Activated CD4-positive, alpha-beta T cell treated with anti-CD3 and anti-CD28 coated beads for 1 hour (primary cell): ENCODE measurements around the gene MYRIP.

Source experiments
- DNase-seq: peaks from one replicate; pipeline ENCODE4 v3.0.0-alpha.2; 2020

MYRIP gene

DNA sequence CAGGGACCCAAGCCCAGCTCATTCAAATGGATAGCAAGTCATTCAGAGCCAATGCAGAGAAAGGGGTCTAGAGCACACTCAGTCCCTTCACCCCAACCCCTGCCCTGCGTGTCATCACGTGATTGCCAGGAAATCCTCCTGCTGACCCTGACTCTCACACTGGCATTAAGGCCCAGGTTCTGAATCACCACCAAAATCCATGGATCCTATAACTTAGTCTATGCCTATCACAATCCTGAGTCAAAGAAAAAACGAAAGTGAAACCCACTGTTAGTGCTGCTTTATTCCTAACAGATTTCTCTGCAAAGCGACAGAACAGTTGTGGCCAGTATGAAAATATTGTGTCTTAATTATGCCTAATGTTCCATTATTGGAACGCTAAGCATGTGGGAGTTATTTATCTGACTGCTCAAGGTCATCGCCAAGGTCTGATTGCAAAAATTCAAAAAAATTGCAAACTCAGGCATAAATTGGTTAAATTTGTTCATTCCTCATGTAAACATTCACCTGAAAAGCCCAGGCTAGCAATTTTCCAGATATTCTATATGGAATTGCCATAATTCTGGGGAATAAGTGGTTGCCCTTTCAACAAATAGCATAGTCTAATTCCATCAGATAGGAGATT, 391.4 kb downstream of the MYRIP start:
- no peak for DNase-seq

DNA sequence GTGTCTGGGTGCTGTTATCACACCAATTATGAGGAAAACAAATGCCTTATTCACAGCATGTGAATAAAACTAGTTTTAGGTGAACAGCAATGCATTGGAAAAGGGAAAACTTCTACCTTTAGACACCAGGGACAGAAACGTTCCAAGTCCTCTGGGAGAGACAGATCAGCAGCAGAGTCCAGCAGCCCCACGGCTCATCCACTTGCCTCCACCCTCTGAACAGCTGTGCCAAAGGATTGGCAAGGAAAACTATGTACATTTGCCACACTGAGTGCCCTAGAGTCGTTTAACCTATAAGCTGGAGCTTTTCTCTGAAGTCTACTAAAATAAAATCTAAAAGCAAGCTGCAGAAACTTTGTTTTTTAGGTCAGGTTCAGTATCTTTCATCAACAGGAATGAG, 392.4 kb downstream of the MYRIP start:
- no peak for DNase-seq

DNA sequence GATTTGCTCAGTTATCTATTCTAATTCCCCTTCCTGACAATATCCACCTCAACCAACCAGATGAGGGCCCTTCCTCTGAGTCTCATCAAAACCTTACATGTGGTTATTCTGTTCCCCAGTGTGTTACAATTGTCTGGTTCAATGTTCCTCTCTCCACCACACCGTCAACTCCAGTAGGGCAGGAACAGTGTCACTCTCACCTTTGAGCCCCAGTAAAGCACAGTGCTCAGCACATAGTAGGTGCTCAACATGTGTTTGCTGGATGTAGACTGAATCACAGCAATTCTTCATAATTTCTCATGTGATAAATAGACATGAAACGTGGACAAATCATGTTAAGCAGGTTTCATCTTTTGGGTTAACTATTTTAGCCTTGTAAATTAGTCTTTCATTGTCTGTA, 397.1 kb downstream of the MYRIP start:
- no peak for DNase-seq

DNA sequence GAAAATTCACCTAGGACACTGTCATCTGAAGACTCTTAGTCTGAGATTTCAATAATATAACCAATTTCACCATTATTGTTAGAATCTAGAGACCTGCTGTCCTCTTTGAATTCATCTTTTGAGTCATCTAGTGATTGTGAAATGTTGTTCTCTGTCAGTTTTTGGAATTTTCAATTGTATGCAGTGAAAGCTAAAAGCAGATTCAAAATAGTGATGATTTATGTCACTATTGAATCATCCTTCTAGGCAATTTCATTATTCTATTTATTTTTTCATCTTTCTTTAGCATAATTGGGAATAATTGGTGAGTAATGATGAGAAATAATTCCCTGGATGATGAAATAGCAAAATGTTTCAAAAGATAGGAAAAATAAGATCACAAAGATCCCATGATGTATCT, 398.4 kb downstream of the MYRIP start:
- DNase-seq = no peak

DNA sequence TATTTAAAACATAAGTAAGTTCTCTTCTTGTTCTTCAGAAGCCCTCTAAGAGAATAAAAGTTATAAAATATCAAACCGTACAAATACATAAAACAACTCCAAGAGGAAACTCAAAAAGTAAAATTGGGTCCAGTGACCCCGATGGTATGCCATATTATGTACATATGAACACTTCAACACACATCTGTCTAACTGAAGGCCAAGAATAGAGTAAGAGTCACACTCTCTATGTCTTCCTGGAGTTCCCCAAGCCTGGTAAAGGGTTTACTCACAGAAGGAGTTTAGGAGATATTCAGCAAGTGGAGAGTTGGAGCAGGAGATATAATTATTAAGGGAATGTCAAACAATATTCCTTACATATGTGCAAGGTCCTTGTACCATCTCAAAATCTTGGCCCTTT, 398.8 kb downstream of the MYRIP start:
- DNase-seq = no peak

DNA sequence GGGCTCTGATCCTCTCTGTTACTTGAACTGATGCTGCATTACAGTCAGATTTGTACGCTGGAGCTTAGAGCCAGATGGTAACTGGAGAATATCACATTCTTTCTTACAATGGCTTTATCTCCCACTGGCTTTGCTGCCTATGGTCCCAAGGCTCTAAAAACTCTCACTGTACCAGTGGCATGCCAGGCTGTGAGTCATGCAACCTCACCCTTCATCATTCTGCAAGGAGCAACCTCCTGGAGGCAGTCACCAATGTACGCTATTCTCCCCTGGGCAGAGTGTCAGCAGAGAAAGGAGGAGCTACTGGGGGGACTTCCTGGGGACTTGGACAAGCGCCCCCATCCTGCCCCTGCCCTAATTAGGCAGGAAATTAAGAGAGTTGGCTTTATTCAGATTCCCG, 402.2 kb downstream of the MYRIP start:
- DNase-seq = no peak

DNA sequence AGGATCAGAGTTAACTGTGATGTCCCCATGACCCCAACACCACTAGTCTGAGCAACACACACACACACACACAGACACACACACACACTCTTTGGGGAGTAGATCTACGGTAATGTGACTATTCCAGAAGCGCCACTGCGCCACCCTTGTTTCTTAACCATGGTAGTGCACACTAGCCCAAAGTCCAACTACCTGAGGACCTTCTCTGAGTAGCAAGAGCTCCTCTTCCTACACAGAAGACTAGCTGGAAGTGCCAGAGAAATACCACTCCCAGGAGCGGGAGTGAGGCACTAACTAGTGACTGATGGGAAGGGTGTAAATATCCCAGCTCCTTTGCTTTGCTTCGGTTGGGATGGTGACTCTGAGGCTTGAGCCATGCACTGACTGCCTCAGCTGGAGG, 404.1 kb downstream of the MYRIP start:
- DNase-seq = no peak

DNA sequence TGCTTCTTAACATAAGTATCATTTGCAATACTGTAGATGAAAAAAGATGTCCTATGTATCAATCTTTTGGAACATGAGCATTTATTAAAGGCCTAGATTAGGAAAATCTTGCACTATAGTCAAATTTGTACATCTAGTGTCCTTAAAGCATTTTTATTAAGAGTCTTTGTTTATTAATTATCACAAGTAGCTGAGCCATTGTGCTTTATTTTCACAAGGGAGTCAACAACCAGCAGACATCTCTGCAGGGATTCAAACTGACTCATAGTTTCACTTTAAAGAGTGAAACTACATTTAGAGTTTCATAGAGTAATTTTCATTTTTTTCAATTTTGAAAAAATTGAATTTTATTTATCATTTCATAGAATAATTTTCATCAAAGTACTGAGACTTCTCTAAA, 405.6 kb downstream of the MYRIP start:
- no peak for DNase-seq

DNA sequence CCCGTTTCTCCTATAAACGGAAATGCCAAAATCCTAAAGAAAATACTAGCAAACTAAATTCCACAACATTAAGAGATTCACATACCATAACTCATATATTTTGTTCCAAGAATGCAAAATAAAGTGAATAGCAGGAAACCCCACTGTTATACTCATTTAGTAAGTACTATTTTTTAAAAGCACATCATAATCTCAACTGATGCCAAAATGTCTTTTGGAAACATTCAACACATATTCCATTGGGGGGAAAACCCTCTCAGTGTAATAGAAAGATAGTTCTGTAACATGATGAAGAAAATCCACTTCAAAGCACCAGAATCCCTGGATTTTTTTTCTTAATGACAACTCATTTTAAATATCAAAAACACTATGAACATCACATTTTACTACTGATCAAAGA, 407.1 kb downstream of the MYRIP start:
- no peak for DNase-seq

DNA sequence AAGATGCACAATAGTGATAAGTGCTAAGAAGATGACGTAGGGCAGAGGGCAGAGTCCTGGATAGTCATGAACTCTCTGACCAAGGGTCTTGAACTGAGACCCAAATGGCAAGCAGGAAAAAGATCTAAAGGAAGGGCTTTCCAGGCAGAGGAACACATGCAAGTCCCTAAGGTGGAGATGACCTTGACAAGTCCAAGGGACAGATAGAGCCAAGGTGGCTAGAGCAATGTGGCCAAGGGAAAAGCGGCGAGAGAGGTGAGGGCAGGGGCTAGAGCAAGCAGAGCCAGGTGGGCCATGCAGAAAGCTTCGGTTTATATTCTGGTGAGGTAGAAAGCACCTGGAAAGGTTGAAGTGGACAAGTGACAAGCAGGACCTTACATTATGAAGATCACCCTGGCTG, 414.4 kb downstream of the MYRIP start:
- no peak for DNase-seq

DNA sequence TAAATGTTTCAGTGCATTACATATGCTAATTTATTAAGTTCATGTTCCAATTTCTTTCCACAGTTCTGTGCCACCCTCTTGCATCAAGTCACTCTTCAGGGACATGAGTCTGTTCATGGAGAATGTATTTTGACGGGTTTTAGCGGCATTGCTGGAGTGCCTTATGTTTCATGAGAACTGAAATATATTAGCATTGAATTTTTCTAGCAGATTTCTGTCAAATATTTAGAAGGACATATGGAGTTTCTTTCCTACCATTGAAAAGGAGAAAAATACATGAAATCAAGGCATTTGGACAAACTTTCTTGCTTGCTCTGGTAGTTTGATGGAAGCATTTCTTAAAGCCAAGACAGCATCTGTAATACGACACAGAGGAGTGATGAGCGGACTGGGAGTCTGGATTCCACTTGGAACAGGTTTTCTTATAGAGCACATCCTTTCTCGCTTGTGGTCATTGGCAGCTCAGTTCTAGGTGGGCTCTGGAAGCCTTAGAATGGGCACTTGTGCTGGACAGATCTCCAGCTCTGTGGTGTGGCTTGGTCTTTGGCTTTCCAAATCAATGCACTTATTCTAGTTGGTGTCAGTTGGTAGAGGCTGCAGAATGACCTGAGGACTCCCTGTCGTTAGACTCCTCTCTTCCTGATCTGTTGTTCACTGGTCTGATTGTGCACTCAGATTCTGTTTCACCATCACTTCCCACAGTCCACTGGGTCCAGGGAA, 415.5 kb downstream of the MYRIP start:
- no peak for DNase-seq

DNA sequence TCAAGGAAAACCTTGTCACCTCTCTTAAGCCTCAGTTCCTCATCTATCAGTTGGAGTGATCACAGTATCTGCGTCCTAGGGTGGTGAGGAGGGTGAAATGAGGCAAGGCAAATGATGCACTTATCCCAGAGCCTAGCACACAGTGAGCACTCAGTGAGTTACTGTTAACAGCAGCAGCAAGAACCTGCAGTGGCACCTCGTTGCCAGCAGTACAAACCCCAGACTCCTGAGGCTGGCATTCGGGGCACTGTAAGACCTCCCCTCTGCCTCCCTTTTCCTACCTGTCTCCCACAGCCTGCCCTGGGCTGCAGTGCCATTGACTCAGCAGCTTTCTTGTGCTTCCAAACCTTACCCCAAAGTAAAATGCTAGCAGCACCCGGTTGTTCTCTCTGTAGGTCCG, 417.2 kb downstream of the MYRIP start:
- no peak for DNase-seq

DNA sequence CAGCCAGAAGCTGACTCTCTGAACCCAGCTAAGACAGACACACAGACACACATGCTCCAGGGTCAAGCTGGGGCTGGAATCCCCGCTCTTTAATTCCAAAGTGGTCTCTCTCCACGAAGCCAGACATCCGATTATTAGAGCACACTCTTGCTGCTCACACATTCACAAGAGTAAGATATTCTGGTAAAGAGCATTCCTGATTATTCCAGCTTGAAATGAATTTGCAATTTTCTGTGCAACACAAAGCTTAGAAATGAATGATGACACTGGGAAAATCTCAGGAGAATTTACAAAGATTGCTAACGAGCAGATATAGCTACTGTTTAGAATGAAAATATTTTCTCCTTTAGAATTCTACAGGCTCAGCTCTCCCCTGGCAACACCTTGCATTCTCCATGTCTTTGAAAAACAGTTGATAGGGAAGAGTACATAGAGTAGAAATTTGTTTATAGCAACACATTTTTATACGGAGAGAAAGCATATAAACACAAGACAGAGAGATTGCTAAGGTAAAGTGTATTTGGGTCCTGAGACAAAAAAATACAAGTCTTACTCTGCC, 419.5 kb downstream of the MYRIP start:
- no peak for DNase-seq

DNA sequence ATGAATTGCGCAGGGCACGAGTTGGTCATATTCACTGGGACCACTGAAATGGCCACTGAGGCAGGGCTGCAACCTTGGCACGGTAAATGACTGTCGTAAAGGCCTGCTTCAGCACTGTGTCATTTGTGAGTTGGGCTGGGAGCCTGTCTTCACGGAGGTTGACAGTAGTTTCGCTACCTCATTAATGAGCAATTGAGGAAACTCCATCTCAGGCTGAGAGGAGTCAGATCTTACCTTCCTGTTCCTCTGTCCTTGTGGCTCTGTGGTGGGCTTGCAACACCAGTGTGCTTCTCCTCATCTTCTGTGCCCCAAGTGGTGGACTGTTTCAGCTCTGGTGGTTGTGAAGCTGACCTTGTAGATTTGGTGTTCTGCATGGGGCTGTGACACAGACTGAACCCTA, 420.0 kb downstream of the MYRIP start:
- DNase-seq = no peak

DNA sequence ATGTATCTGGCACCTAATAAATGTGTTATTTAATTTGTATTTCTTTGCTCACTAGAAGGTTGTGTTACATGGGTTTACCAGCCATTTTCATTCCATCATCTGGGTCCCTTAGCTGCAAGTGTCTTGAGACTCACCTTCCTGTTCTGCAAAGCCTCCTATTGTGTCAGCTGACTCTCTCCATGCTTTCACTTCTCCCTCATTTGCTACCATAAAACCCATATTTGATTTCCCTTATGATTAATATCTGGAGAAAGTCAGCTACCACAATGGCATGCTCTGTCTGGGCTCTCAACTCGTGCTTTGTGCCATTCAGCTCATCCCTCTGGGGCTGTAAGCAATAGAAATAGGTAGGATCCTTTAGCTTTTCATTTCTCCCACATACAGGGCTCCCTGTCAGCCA, 420.6 kb downstream of the MYRIP start:
- no peak for DNase-seq

DNA sequence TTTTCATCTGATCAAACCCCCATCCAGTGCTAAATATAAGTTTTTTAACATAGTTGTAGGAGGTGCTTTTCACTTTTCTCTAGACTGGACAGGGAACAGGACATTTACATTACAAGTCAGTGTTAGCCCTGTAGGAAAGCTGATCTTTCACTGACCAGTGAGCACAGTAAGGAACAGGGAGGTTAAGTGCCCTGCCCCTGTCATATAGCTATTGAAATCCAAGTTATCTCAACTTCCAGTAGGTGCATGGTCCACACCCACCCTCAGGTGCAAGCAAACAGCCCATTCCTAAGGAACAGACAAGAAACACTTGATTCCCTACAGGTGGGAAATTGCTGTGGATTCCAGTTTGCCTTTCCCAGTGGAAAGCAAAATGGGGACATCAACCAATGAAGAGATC, 421.0 kb downstream of the MYRIP start:
- DNase-seq = no peak

DNA sequence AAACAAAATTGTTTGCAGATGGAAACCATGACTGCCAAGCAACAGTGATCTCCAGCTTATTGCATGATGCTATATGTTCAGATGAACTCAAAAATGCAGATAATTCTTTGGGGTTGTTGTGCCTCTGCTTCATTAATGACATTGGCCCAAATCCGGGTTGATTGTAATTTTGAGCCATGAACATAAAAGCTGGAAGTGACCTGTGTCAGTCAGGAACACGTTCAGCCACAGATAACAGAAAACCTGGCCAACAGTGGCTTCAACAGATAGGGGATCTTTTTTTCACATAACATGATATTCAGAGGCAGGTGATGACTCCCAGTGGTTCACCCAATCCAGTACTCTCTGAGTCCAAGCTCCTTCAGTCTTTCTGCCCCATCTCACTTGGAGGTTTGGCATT, 423.2 kb downstream of the MYRIP start:
- DNase-seq = no peak

DNA sequence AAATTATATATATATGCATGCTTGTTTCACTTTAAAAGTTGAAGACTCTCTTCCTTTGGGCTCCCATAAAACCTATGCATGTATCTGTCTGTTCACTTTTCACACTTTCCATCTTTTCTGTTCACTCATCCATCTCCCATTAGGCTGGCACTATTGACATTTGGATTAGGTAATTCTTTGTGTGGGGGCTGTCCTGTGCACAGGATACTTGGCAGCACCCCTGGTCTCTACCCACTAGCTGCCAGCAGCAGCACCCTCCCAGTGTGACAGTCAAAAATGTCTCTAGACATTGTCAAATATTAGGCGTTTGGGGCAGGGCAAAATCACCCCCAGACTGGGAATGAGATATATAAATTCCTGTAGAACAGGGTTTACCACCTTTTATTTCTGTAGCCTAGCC, 427.8 kb downstream of the MYRIP start:
- no peak for DNase-seq

DNA sequence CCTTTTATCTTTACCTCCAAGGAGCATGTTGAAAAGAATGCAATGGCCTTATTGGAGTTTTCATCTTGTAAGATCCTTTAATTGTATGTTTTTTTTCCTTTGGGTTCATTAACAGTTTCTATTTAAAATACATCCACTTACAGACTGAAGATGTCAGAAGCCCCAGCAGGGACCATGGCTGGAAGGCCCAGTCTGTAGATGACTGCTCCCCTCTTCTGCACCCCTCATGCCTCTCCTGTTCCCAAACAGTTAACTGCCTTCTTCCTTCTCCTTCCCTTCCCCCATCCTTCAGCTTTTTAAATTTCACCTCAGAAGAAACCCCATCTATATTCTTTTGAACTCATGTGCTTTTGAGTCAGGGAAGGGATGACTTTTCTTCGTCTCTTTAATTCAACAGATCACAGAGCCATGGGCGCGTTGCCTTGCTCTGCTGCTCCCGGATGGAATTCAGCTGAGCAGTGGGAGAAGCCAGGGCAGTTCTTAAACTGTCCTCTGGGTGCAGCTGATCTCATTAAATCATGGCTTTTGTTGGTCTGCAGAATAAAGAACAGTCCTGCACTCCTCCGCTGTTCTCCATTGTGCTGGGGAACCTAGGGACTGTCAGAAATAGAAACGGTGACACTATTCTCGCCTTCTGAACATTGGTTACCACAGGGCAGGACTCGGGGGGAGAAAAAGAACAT, 428.6 kb downstream of the MYRIP start:
- no peak for DNase-seq

DNA sequence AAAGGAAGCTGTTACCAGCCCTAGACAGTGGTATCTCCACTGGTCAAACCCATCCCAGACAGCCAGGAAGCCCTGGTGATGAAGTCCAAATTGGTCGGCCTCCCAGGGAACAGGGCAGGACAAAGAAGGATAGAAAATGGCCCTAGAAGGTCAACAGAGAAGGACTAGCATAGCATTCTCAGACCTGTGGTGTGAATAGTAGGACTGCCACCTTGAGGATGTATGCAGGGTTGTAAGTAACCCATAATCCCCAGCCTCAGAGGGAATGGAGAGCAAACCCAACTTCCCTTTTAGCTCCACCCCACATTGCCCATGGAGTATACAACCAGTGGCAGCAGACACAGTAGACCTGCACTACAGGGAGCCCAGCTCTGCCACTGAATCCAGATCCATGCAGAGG, 431.5 kb downstream of the MYRIP start:
- no peak for DNase-seq

DNA sequence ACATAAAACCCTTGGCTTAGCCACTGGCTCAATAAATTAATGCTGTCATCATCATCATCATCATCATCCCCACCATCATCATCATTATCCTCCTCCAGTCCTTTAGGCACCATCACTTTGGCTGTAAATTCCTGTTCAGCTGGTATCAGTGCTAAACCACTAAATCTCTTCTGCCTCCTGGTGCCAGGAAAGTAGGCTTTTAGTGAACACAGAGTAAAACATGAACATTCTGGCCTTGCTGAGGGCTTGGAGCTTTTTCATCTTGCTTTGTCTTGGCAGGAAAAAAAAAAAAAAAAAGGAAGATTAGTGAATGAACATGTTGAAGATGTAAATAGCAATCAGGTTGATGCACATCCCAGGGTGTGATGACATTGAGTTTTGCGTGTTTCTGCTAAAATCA, 432.8 kb downstream of the MYRIP start:
- no peak for DNase-seq

DNA sequence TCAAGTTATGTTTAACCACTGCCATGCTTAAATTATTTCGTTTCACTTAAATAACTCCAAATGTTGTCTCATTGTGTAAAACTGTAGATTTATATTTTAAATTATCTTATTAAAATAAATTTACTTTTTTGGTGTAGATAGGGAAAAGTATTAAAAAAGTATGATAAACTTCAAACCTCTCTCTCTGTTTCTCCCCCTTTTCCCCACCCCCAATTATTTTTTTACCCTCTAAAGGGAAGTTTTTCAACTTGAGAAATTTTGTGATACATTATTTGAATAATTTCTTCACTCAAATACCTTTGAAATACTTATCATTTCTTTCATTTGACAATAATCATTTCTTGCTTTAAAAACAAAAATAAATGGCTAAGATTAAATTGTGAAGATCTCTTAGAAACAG, 433.2 kb downstream of the MYRIP start:
- DNase-seq = no peak

DNA sequence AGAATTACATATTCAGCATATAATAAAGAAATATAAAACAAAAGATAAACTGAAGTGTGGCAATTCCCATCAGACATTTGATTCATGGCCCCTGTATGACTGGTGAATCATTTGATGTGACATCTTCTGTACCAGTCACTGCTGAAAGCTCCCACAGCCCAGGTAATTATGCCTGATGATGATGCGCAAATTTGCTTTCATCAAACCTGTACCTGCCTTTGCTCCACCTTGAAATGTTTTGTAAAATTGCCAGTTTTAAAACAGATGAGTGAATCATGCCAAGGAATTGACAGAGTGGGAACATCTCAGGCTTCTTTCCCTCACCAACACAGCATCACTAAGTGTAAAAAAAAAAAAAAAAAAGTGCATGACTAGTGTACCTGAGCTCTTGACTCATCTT, 433.6 kb downstream of the MYRIP start:
- DNase-seq = no peak

DNA sequence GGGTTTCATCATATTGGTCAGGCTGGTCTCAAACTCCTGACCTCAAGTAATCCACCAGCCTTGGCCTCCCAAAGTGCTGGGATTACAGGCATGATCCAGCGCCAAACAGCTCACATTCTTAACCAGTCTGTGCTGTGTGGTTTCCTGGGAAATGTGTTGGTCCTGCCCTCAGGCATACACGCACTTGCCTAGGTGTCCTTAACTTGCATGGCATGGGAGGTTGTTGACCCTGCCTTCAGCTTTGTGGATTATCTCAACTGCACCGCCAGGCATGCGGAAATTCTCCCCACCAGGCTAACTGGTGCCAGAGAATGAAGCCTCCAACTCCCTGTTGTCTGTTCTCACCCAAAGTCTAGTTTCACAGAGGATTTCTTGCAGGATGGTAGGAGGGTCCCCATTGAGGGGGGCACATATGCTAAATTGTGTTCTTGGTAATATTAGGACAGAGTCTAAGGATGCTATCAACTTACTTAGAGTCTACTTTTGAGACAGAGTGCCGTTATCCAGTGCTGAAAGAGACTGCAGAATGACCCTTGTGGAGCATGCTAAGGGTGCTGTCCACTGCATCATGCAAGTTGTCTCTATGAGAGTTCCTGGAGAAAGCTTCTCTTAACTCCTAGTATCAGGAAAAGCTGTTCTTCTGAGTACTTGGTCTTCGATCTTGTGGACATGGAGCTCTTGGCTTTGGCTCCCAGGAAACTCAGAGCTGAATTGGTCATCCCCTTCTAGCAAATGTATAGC, 438.5 kb downstream of the MYRIP start:
- no peak for DNase-seq
